HG03175 (cell line): ENCODE data around the gene DRICH1.
"Not testable (repeated sequence)": the region's sequence is repeated elsewhere in the genome, so short reads cannot be mapped to it uniquely, and the experiment has no call there.

Experiments
- ATAC-seq: cut with Tn5 transposase; IDR thresholded peaks from one replicate; pipeline ENCODE4 v1.9.1; 2021; ENCODE audit warnings: mild to moderate bottlenecking, moderate library complexity; ENCODE audit not compliant: unreplicated experiment

The DRICH1 gene

GRCh38 chr22:23603266-23603665 is 28.9 kb downstream of the DRICH1 start:
- ATAC-seq, result no peak

DNA sequence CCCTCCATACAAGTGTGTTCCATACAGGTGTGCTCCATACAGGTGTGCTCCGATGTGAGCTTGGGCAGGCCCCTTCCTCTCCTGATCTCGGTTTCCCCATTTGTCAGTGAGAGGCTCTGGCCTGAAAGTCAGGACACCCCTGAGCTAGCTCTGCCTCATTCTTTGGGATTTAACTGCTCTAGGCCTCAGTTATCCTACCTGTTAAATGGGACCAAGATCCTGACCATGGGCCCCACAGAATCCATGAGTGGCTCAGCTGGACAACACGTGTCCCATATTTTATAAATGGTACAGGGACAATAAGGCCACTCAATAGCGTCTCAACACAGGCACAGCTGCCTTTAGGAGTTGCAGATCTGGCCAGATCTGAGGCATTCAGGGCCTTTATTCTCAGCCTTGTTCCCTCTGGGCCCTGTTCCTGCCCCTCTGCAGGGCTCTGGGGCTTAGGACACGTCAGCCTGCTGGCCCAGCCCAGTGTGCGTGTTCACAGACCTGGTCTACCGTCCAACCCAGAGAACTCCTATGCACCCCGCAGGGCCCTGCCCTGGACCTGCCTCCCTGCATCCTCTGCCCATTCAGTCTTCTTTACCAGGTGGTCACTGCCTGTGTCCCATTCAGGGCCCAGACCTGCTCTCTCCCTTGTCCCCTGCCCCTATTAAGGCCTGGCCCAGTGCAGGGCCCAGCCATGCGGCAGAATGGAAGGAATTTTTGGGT is 33.2 kb downstream of the DRICH1 start:
- no peak for ATAC-seq

GRCh38 chr22:23597576-23598268 is 34.4 kb downstream of the DRICH1 start:
- not testable (repeated sequence) for ATAC-seq

DNA sequence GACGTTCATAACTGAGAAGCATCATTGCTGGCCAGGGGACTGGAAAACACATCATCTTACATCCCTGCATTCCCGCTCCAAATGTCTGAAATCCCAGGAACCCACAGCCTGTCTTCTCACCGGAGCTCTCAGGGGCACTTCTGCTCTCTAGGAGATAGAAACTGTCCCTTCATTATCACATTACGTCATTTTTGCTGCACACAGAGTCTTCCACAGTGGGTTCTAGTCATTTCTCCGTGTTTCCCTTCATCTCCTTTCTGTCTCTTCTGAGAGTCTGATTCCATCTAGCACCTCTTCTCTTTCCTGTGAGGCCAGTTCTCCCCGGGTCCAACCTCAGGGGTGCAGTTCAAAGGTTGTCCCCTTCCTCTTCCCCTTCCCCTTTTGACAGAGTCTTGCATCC is 36.2 kb downstream of the DRICH1 start:
- ATAC-seq, result not testable (repeated sequence)

- no peak for ATAC-seq
Measured at GRCh38 chr22:23591846-23592245, 40.3 kb downstream of the DRICH1 start.

GRCh38 chr22:23591201-23591791 is 40.8 kb downstream of the DRICH1 start:
- ATAC-seq, result no peak

DNA sequence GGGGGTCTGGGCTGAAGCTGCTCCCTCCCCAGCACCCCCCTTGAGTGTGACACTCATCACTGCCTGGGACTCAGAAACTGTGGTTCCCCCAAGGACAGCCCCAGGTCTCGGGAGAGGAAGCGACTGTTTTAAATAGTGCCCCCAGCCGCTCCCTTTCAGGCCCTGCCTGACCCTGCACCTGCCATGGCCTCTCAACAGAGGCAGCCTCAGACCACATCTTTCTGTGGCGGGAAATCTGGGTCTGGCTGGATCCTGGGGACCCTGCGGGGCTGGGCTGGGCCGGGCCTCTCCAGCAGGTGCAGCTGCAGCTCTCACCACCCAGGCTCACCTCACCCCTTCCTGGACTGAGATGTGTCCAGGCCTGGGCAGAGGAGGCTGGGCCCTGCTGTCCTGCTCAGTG is 48.3 kb downstream of the DRICH1 start:
- no peak for ATAC-seq

- ATAC-seq, result no peak
Measured at GRCh38 chr22:23583153-23583552, 49.0 kb downstream of the DRICH1 start.

DNA sequence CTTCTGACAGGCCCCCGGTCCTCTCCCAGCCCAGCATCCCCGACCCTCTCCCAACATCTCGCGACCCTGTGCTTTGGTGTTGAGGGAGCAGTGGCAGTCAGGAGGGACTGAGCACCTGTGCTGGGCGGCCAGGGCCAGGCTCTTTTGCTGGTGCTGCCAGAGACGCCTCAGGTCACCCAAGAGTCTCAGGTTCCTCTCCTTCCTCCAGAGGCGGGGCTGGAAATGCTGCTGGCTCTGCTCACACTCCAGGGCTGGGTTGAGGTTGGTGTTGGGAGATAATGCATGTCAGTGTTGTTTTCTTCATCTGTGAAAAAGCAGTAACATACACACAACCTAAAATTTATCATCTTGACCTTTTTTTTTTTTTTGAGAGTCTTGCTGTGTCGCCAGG is 50.9 kb downstream of the DRICH1 start:
- no peak for ATAC-seq

DNA sequence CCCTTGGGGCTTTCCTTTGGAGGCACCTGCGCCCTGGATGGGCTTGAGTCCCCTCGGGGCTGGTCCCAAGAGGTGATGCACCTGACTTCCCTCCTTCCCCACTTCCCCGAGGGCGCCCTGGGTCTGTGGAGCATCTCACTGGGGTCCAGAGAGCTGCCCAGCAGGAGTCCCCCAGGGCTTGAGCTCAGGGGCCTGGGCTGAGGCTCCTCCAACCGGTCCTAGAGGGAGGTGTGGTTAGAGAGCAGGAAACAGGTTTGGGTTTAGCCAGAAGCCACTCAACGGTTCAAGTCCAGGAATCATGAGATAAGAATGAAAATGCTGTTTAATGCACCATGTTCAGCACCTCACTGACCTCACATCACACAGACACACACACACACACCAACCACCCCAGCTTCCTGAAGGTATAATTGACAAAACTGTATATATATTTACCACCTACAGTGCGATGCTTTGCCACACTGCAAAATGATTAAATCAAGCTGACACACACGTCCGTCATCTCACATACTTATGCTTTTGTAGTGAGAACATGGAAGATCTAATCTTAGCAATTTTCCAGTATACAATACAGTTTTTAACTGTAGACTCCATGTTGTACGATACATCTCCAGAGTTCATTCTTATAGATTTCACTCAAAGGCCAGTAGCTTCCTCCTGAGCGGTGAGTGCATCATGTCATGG is 51.4 kb downstream of the DRICH1 start:
- no peak for ATAC-seq

GRCh38 chr22:23579870-23580575 is 52.1 kb downstream of the DRICH1 start, which contains the start of gene IGLL1:
Gene IGLL1, minus strand, starts transcription at chr22:23580290. Its CDS starts 100 bp downstream, at chr22:23580190.
- no peak for ATAC-seq

DNA sequence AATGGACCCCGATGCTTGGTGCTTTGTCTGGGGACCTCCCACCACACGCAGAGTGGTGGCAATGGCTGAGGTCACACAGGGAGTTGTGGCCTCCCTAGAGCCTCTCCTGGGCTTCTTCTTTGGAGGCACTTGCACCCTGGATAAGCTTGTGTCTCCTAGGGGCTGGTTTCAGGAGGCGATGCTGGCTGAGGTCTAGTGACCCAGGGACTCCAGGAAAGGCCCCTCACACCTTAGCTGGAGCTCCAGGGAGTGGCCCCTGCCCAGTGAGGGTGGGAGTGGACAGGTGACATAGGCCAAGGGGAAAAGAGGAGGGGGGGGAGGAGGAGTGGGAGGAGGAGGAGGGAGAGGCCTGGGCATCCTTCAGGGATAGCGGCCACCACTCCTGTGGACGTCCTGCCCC is 52.8 kb downstream of the DRICH1 start:
- no peak for ATAC-seq

DNA sequence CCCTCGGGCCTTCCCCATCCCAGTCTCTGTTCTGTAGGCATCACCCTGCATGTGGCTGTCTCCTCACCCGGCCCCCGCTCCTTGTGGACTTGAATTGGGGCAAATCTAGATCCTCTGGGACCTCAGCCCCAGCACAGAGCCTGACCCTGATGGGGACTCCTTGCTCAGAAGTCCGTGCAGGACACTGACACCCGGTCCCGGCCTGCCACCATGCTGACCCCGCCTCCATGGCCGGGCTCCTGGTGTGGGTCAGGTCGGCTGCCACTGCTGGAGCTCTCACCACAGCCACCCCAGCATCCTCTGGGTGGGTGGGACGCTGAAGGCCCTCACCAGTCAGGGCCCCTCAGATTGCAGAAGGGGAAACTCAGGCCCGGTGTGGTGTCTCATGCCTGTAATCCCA is 53.8 kb downstream of the DRICH1 start:
- no peak for ATAC-seq

- no peak for ATAC-seq
Measured at GRCh38 chr22:23576681-23577080, 55.4 kb downstream of the DRICH1 start.

GRCh38 chr22:23575601-23576000 is 56.5 kb downstream of the DRICH1 start:
- ATAC-seq, result no peak

GRCh38 chr22:23574877-23575276 is 57.2 kb downstream of the DRICH1 start:
- ATAC-seq, result no peak

DNA sequence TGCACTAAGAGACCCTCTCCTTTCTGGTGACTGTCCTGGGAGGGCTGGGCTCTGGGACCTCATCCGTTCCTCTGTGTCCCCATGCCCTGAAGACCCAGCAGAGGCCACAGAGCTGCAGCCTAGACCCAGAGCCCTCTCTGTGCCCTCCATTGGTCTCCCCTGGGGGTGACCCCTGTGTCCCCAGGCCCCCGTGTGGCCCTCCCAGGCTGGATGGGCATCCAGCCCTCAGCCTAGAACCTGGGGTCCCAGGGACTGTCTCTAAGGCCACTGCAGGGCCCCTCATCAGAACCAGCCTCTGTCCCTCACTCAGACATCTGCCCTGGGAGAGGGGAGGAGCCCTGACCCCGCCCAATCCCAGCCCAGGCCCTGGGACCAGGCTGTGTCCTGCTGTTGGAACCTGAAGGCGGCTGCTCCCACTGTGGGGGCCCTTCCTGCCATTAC is 57.7 kb downstream of the DRICH1 start:
- ATAC-seq, result no peak

GRCh38 chr22:23573701-23574235 is 58.4 kb downstream of the DRICH1 start:
- not testable (repeated sequence) for ATAC-seq

GRCh38 chr22:23573106-23573505 is 59.0 kb downstream of the DRICH1 start:
- not testable (repeated sequence) for ATAC-seq

- no peak for ATAC-seq
Measured at GRCh38 chr22:23571486-23571885, 60.6 kb downstream of the DRICH1 start.
